B cell (primary cell): ENCODE data around the gene BCAR1.

Experiments
- CTCF ChIP-seq: fragments of 200-600 bp; IDR thresholded peaks from one replicate; pipeline ENCODE4 v1.8.0; 2022; ENCODE audit warnings: antibody characterized with exemption, mild to moderate bottlenecking
- EZH2 ChIP-seq: IDR thresholded peaks from 2 replicates; pipeline ENCODE4 v1.6.1; 2012; ENCODE audit warnings: borderline replicate concordance, low read depth, mild to moderate bottlenecking, moderate library complexity, low read length; ENCODE audit not compliant: insufficient read depth, poor library complexity, severe bottlenecking

DNA sequence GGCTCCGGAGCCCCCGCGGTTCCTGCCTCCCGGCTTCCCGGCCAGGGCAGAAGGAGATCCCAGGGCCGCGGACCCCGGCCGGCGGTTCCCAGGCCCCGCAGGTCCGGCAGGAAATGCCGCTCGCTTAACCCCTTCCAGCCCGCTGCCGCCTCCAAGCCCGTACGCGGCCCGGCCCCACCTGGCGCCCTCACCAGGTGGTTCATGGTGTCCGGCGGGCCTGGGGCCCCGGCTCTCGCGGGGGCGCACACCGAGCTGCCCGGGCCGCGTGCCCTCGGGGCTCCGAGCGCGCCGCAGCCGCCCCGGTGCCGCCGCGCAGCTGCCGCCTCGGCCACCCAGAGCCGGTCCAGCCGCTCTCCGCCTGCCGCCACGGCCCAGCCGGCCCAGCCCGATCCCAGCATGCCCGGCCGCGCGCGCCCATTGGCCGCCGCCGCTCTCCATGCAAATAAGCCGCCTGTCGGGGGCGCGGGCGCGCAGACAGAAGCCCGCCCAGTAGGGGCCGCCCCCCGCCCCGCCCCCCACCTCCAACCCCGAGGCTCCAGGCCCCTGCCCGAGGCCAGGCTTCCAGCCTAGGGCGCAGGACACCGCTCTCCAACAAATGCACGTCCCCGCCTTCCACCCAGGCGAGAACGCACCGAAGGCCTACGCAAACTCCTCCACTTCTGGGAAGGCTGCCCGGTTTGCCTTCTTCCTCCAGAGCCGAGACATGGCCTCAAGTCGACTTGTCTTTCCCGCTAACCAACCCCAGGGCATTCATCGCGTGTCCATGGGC lies at the start of gene BCAR1:
- TF ChIP-seq CTCF (no peak), EZH2 (peak; percentile 49)
